Measurements from ENCODE around the gene RBM48. TPM values are rescaled to one million over a fixed set of nuclear protein-coding genes. Genes with fewer than 3 reads are reported as not detected.
"Not testable (repeated sequence)": the region's sequence is repeated elsewhere in the genome, so short reads cannot be mapped to it uniquely, and the experiment has no call there.

The RBM48 gene
- total RNA-seq (2014; rRNA removed; shearing (Covaris generic)): 22.3 and 22.4 TPM in 2 replicates
- 18.6 and 20.0 TPM in 2 replicates for polyA plus RNA-seq (2015; cell fraction: cytosol; rRNA removed)
- 54.8 and 57.1 TPM in 2 replicates for polyA plus RNA-seq (2015; cell fraction: nucleus; rRNA removed)

- peak; percentile 100 for DNase-seq (ENCODE audit: low read depth, low spot score)
- in situ Hi-C loops (cut with HindIII; ENCODE audit: low pct_unique_long_range_greater_than_20kb, low sequenced_read_pairs): no loop called here
Measured at GRCh38 chr7:92528188-92528957, at the start of gene RBM48, which contains the start of gene PEX1. Gene RBM48 (plus strand): TSS chr7:92528795. CDS start chr7:92528814, 19 bp downstream. Gene PEX1 (minus strand): TSS chr7:92528520. CDS start chr7:92528435, 85 bp downstream.

GRCh38 chr7:92479146-92479545 lies 49.4 kb upstream of the RBM48 start:
- DNase-seq (ENCODE audit: low read depth, low spot score); in situ Hi-C loops (cut with HindIII; ENCODE audit: low pct_unique_long_range_greater_than_20kb, low sequenced_read_pairs): not testable (repeated sequence)

GRCh38 chr7:92483624-92484023 lies 45.0 kb upstream of the RBM48 start:
- DNase-seq (ENCODE audit: low read depth, low spot score); in situ Hi-C loops (cut with HindIII; ENCODE audit: low pct_unique_long_range_greater_than_20kb, low sequenced_read_pairs): not testable (repeated sequence)

- in situ Hi-C loops (cut with HindIII; ENCODE audit: low pct_unique_long_range_greater_than_20kb, low sequenced_read_pairs): not testable (repeated sequence)
Measured at GRCh38 chr7:92484226-92484625, 44.4 kb upstream of the RBM48 start.

GRCh38 chr7:92485267-92485892 lies 43.2 kb upstream of the RBM48 start:
- no peak for DNase-seq (ENCODE audit: low read depth, low spot score)
- in situ Hi-C loops (cut with HindIII; ENCODE audit: low pct_unique_long_range_greater_than_20kb, low sequenced_read_pairs): no loop called here

More at GRCh38 chr7:92484226-92484625, 44.4 kb upstream of the RBM48 start:
- not testable (repeated sequence) for DNase-seq (ENCODE audit: low read depth, low spot score)

GRCh38 chr7:92485974-92486373 lies 42.6 kb upstream of the RBM48 start:
- no peak for DNase-seq (ENCODE audit: low read depth, low spot score)
- in situ Hi-C loops (cut with HindIII; ENCODE audit: low pct_unique_long_range_greater_than_20kb, low sequenced_read_pairs): no loop called here

GRCh38 chr7:92487804-92488203 lies 40.8 kb upstream of the RBM48 start:
- in situ Hi-C loops (cut with HindIII; ENCODE audit: low pct_unique_long_range_greater_than_20kb, low sequenced_read_pairs): no loop called here
- no peak for DNase-seq (ENCODE audit: low read depth, low spot score)

GRCh38 chr7:92489634-92490033 lies 39.0 kb upstream of the RBM48 start:
- DNase-seq (ENCODE audit: low read depth, low spot score): no peak
- in situ Hi-C loops (cut with HindIII; ENCODE audit: low pct_unique_long_range_greater_than_20kb, low sequenced_read_pairs): no loop called here

- in situ Hi-C loops (cut with HindIII; ENCODE audit: low pct_unique_long_range_greater_than_20kb, low sequenced_read_pairs): no loop called here
- DNase-seq (ENCODE audit: low read depth, low spot score): no peak
Measured at GRCh38 chr7:92496876-92497275, 31.7 kb upstream of the RBM48 start.

GRCh38 chr7:92498557-92498956 lies 30.0 kb upstream of the RBM48 start:
- in situ Hi-C loops (cut with HindIII; ENCODE audit: low pct_unique_long_range_greater_than_20kb, low sequenced_read_pairs): no loop called here
- DNase-seq (ENCODE audit: low read depth, low spot score): no peak

- no peak for DNase-seq (ENCODE audit: low read depth, low spot score)
- in situ Hi-C loops (cut with HindIII; ENCODE audit: low pct_unique_long_range_greater_than_20kb, low sequenced_read_pairs): no loop called here
Measured at GRCh38 chr7:92503767-92504166, 24.8 kb upstream of the RBM48 start.

- in situ Hi-C loops (cut with HindIII; ENCODE audit: low pct_unique_long_range_greater_than_20kb, low sequenced_read_pairs): no loop called here
- DNase-seq (ENCODE audit: low read depth, low spot score): no peak
Measured at GRCh38 chr7:92504563-92504962, 24.0 kb upstream of the RBM48 start.

GRCh38 chr7:92506363-92506762 lies 22.2 kb upstream of the RBM48 start:
- in situ Hi-C loops (cut with HindIII; ENCODE audit: low pct_unique_long_range_greater_than_20kb, low sequenced_read_pairs): no loop called here
- DNase-seq (ENCODE audit: low read depth, low spot score): no peak

GRCh38 chr7:92508946-92509345 lies 19.6 kb upstream of the RBM48 start:
- in situ Hi-C loops (cut with HindIII; ENCODE audit: low pct_unique_long_range_greater_than_20kb, low sequenced_read_pairs): no loop called here
- no peak for DNase-seq (ENCODE audit: low read depth, low spot score)

- no peak for DNase-seq (ENCODE audit: low read depth, low spot score)
- in situ Hi-C loops (cut with HindIII; ENCODE audit: low pct_unique_long_range_greater_than_20kb, low sequenced_read_pairs): no loop called here
Measured at GRCh38 chr7:92513167-92513902, 15.3 kb upstream of the RBM48 start.

GRCh38 chr7:92517631-92518030 lies 11.0 kb upstream of the RBM48 start:
- DNase-seq (ENCODE audit: low read depth, low spot score): no peak
- in situ Hi-C loops (cut with HindIII; ENCODE audit: low pct_unique_long_range_greater_than_20kb, low sequenced_read_pairs): no loop called here

GRCh38 chr7:92520024-92520423 lies 8.6 kb upstream of the RBM48 start:
- DNase-seq (ENCODE audit: low read depth, low spot score): no peak
- in situ Hi-C loops (cut with HindIII; ENCODE audit: low pct_unique_long_range_greater_than_20kb, low sequenced_read_pairs): no loop called here

- DNase-seq (ENCODE audit: low read depth, low spot score): no peak
- in situ Hi-C loops (cut with HindIII; ENCODE audit: low pct_unique_long_range_greater_than_20kb, low sequenced_read_pairs): no loop called here
Measured at GRCh38 chr7:92523110-92523509, 5.5 kb upstream of the RBM48 start.
